Activated naive CD4-positive, alpha-beta T cell treated with anti-CD3 and anti-CD28 coated beads, Interleukin-2, amount 50 U/mL, for 24 hours (primary cell): ENCODE results near the gene SLC9A3.

ENCODE experiments used
- H3K27ac Mint-ChIP-seq: one replicate; pipeline ENCODE4 v1.8.0; 2021; ENCODE audit warnings: mild to moderate bottlenecking, mixed read lengths
- H3K27me3 Mint-ChIP-seq: one replicate; pipeline ENCODE4 v1.8.0; 2021; ENCODE audit warnings: mixed read lengths
- H3K36me3 Mint-ChIP-seq: one replicate; pipeline ENCODE4 v1.8.0; 2021; ENCODE audit warnings: mixed read lengths
- H3K4me1 Mint-ChIP-seq: one replicate; pipeline ENCODE4 v1.8.0; 2021; ENCODE audit warnings: mixed read lengths
- H3K4me3 Mint-ChIP-seq: one replicate; pipeline ENCODE4 v1.8.0; 2021; ENCODE audit warnings: mild to moderate bottlenecking, mixed read lengths
- H3K9me3 Mint-ChIP-seq: one replicate; pipeline ENCODE4 v1.8.0; 2021; ENCODE audit warnings: mixed read lengths

Gene SLC9A3

DNA sequence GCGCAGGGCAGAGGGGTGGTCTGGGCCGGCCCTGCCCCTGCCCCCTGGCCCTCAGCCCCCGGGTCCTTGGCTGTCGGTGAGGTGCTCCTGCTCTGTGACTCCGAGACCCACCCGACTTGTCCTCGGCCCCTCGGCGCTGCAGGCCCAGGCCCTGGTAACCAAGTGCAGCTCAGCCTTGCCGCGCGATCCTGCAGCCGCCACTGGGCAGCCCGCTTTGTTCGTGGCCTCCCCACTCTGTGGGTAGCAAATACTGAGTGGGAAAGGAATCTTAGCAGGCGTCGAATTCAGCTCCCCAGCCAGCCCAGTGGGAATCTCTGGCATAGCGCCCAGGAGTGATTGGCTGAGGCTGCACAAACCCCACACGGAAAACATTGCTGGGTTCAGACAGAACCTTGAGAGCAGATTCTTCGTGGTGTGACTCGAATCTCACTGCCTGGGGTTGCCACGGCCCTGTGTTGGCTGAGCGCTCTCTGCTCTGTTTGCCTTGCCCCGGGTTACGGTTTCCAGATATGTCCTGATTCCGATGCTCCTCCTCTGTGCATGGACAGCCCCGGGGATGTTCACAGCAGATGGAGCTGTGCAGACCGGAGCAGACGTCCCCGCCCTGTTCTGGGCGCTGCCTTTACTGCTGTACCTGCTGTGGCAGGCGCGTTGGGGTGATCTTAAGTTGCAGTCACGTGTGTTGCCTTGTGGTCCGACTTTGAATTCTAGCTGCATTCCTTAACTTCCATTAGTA, 94.6 kb downstream of the SLC9A3 start:
- Mint-ChIP-seq H3K36me3 (no peaks in the 10 kb centered on the region), H3K4me1 (no peaks in the 10 kb centered on the region), H3K27me3 (no peaks in the 10 kb centered on the region), H3K4me3 (no peak overlapping the region), H3K9me3 (no peaks in the 10 kb centered on the region), H3K27ac (no peak overlapping the region)

GRCh38 chr5:428754-429452, 95.3 kb downstream of the SLC9A3 start:
- no peaks in the 10 kb centered on the region for H3K27me3 Mint-ChIP-seq
- H3K4me1 Mint-ChIP-seq, result no peaks in the 10 kb centered on the region
- no peak overlapping the region for H3K4me3 Mint-ChIP-seq
- no peaks in the 10 kb centered on the region for H3K9me3 Mint-ChIP-seq
- no peaks in the 10 kb centered on the region for H3K36me3 Mint-ChIP-seq
- no peak overlapping the region for H3K27ac Mint-ChIP-seq

DNA sequence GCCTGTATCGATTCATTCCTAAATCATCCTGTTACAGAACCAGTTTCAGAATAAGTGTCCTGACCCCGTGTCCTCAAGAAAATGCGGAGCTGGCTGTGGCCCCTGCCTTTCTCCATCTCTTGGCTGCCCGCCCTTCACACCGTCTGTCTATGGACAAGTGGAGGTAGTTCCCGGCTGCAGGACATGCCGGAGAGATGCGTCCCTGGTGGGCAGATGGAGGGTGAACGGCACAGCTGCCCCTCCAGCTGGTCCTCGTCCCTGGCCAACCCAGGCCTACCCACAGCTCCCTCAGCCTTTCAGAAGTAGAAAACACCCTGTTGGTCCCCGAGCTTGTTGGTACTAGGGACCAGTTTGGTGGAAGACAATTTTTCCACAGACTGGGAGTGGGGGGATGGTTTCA, 96.0 kb downstream of the SLC9A3 start:
- no peak overlapping the region for H3K4me3 Mint-ChIP-seq
- H3K36me3 Mint-ChIP-seq, result no peaks in the 10 kb centered on the region
- no peaks in the 10 kb centered on the region for H3K9me3 Mint-ChIP-seq
- no peak overlapping the region for H3K27ac Mint-ChIP-seq
- no peaks in the 10 kb centered on the region for H3K27me3 Mint-ChIP-seq
- H3K4me1 Mint-ChIP-seq, result no peaks in the 10 kb centered on the region

DNA sequence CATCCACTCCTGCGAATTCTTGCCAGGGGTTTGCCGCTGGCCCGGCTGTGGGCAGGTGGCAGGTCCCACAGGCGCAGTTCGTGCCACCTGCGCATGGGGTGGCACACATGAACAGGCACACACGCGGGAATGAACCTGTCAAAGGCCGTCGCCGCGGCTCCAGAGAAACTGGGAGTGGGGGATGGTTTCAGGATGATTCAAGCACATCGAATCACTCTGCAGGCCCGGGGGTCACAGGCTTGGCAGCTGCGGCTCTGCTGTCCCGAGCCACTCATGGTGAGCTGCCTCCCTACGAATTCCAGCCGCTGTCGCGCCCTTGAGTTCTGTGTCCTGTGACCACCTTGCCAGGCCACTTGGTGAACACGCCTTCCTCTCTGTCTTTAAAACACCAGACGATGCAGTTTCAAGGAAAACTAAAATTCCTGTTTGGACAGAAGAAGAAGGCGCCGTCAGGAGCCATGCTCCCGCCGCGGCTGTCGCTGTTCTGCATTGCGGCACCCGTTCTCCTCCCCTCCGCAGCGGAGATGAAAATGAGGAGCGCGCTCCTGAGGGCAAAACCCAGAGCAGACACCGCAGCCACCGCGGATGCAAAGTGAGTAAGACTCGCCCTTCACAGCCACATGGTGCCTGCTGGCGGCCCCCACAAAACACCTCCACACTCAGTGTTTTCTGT, 96.7 kb downstream of the SLC9A3 start:
- no peaks in the 10 kb centered on the region for H3K4me1 Mint-ChIP-seq

GRCh38 chr5:426392-426976, 97.8 kb downstream of the SLC9A3 start:
- H3K4me3 Mint-ChIP-seq, result no peak overlapping the region
- no peaks in the 10 kb centered on the region for H3K9me3 Mint-ChIP-seq
- H3K27me3 Mint-ChIP-seq, result no peaks in the 10 kb centered on the region
- no peaks in the 10 kb centered on the region for H3K36me3 Mint-ChIP-seq
- H3K27ac Mint-ChIP-seq, result peak overlapping the region; percentile 64
- no peaks in the 10 kb centered on the region for H3K4me1 Mint-ChIP-seq

More for the DNA sequence above, 96.7 kb downstream of the SLC9A3 start:
- Mint-ChIP-seq H3K27ac (no peak overlapping the region), H3K27me3 (no peaks in the 10 kb centered on the region), H3K9me3 (no peaks in the 10 kb centered on the region), H3K36me3 (no peaks in the 10 kb centered on the region), H3K4me3 (no peak overlapping the region)

- H3K36me3 Mint-ChIP-seq, result no peaks in the 10 kb centered on the region
- no peak overlapping the region for H3K4me3 Mint-ChIP-seq
- no peaks in the 10 kb centered on the region for H3K9me3 Mint-ChIP-seq
- H3K4me1 Mint-ChIP-seq, result no peaks in the 10 kb centered on the region
- H3K27ac Mint-ChIP-seq, result no peak overlapping the region
- no peaks in the 10 kb centered on the region for H3K27me3 Mint-ChIP-seq
Measured at GRCh38 chr5:425714-426113, 98.5 kb downstream of the SLC9A3 start.

DNA sequence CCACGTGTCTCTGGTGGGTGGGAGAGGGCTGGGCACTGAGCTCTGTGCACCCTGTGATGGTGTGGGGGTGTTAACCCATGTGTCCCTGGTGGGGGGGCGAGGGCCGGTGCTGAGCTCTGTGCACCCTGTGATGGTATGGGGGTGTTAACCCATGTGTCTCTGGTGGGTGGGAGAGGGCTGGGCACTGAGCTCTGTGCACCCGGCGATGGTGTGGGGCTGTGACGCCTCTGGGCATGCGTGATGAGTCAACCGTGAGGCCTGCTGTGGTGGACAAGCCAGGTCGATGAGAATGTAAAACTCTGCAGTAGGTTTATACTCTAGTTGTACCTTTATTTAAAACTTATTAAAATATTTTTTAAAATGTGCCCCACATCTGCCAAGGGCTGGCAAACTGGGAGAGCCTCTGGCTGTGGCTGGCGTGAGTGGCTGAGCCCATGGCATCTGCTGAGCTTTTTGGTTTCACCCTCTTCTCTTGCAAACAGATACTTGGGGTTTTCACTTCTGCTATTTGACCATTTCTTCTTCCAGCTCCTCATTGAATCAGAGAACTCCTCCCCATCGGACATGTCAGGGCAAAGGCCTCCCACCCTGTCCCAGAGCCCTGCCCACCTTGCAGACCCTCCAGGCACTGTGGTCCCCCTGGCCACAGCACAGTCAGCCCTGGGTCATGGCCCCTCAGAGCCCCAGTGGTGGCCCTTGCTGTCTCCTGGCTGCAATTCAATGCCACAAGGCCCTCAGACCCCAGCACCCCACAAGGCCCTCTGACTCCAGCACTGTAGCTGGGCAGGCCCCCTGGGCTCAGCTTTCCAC, 99.7 kb downstream of the SLC9A3 start:
- H3K27me3 Mint-ChIP-seq, result no peaks in the 10 kb centered on the region
- no peaks in the 10 kb centered on the region for H3K4me1 Mint-ChIP-seq
- H3K36me3 Mint-ChIP-seq, result no peaks in the 10 kb centered on the region
- no peak overlapping the region for H3K27ac Mint-ChIP-seq
- H3K4me3 Mint-ChIP-seq, result no peak overlapping the region
- no peaks in the 10 kb centered on the region for H3K9me3 Mint-ChIP-seq

GRCh38 chr5:423626-424261, 100.5 kb downstream of the SLC9A3 start:
- Mint-ChIP-seq H3K27me3 (no peaks in the 10 kb centered on the region), H3K9me3 (no peaks in the 10 kb centered on the region), H3K27ac (no peak overlapping the region), H3K36me3 (no peaks in the 10 kb centered on the region), H3K4me1 (no peaks in the 10 kb centered on the region), H3K4me3 (no peak overlapping the region)

- peak overlapping the region; percentile 14 for H3K27ac Mint-ChIP-seq
- H3K9me3 Mint-ChIP-seq, result no peaks in the 10 kb centered on the region
- no peaks in the 10 kb centered on the region for H3K27me3 Mint-ChIP-seq
- no peak overlapping the region for H3K4me3 Mint-ChIP-seq
- H3K4me1 Mint-ChIP-seq, result no peaks in the 10 kb centered on the region
- H3K36me3 Mint-ChIP-seq, result no peaks in the 10 kb centered on the region
Measured at GRCh38 chr5:423233-423565, 101.0 kb downstream of the SLC9A3 start.

GRCh38 chr5:422323-423232, 101.7 kb downstream of the SLC9A3 start:
- no peaks in the 10 kb centered on the region for H3K9me3 Mint-ChIP-seq
- peak overlapping the region; percentile 53 for H3K27ac Mint-ChIP-seq
- no peak overlapping the region for H3K4me3 Mint-ChIP-seq
- H3K27me3 Mint-ChIP-seq, result no peaks in the 10 kb centered on the region
- no peaks in the 10 kb centered on the region for H3K4me1 Mint-ChIP-seq
- H3K36me3 Mint-ChIP-seq, result no peaks in the 10 kb centered on the region

DNA sequence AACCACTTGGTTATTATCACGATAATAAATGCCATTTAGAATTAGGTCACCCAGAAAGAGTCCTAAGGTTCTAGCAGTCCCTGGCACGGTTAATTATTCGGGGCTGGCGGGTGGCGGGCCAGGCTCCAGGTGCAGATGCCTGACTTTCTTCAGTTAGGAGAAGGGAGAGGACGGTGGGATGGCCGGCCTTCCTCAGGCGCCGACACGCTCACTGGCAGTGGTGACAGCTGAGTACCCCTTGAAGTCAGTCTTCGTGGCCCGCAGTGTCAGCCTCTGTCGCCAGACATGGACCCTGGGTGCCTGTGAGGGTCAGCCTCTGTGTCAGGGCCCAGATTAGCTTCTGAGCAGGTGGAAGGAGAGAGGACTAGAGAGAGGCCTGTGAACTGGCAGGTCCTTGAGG, 102.3 kb downstream of the SLC9A3 start:
- no peaks in the 10 kb centered on the region for H3K36me3 Mint-ChIP-seq
- no peaks in the 10 kb centered on the region for H3K9me3 Mint-ChIP-seq
- no peak overlapping the region for H3K4me3 Mint-ChIP-seq
- H3K27ac Mint-ChIP-seq, result peak overlapping the region; percentile 53
- no peaks in the 10 kb centered on the region for H3K27me3 Mint-ChIP-seq
- H3K4me1 Mint-ChIP-seq, result no peaks in the 10 kb centered on the region

DNA sequence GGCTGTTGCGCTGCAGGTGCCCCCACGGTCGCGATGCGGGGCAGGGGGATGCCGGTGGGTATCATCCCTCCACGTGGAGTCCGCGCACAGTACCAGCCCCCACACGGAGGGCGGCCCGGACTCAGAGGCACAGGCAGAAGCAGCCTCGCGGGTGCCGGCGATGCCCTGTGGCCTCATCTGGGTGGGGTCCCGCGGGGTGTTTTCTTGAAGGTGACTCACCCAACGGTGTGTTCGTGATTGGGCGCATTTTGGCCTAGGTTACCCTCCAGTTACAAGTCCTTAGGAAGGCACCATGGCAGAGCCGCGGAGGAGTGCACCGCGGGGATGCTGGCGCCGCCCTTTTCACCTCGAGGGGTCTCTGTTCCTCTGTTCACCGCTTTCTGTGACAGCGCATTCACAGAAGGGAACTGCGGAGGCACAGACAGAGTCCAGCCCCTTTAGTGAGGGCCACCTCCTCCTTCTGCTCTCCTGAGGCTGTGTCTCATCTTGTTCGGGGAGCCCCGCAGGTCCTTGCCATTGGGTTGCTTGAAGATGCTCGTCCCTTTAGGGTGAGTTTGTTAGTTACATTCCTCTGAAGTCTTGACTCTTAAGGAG, 102.9 kb downstream of the SLC9A3 start:
- no peaks in the 10 kb centered on the region for H3K36me3 Mint-ChIP-seq
- H3K27ac Mint-ChIP-seq, result no peak overlapping the region
- no peak overlapping the region for H3K4me3 Mint-ChIP-seq
- no peaks in the 10 kb centered on the region for H3K27me3 Mint-ChIP-seq
- H3K9me3 Mint-ChIP-seq, result no peaks in the 10 kb centered on the region
- no peaks in the 10 kb centered on the region for H3K4me1 Mint-ChIP-seq

DNA sequence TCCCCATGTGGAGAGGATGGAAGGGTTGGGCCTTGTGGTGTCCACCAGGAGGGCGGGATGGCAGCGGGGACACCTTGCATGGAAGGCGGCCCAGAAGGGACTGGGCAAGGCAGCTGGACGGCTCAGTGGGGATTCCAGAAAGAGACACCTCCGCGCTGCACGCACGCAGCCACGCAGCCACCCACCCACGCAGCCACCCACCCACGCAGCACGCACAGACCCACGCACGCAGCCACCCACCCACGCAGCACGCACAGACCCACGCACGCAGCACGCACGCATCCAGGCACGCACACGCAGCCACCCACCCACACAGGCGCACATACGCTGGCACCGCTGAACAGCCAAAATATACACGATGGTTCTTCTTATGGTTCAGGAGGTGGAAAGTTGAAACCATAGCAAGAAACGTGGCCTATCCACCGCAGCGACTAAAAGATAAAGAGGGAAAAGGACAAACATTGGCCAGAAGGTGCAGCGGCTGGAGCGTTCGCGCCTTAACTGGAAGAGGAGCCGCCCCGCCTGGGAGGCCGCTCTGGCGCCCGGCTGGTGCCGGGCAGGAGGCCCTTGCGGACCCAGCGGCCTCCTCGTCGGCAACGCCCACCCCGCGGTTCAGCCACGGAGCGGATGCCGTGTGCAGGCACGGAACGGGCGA, 103.5 kb downstream of the SLC9A3 start:
- Mint-ChIP-seq H3K9me3 (no peaks in the 10 kb centered on the region), H3K36me3 (no peaks in the 10 kb centered on the region), H3K27me3 (no peaks in the 10 kb centered on the region), H3K4me1 (no peaks in the 10 kb centered on the region), H3K27ac (no peak overlapping the region), H3K4me3 (no peak overlapping the region)
